NT2/D1 (cell line): ENCODE data around the gene FOLR1.

Experiments
- SUZ12 ChIP-seq: IDR thresholded peaks from 2 replicates; pipeline ENCODE4 v1.6.1; 2011; ENCODE audit not compliant: insufficient read length, insufficient read depth; ENCODE audit errors: extremely low read depth
- YY1 ChIP-seq: IDR thresholded peaks from 2 replicates; pipeline ENCODE4 v1.6.1; 2011; ENCODE audit not compliant: insufficient read length, insufficient read depth

DNA sequence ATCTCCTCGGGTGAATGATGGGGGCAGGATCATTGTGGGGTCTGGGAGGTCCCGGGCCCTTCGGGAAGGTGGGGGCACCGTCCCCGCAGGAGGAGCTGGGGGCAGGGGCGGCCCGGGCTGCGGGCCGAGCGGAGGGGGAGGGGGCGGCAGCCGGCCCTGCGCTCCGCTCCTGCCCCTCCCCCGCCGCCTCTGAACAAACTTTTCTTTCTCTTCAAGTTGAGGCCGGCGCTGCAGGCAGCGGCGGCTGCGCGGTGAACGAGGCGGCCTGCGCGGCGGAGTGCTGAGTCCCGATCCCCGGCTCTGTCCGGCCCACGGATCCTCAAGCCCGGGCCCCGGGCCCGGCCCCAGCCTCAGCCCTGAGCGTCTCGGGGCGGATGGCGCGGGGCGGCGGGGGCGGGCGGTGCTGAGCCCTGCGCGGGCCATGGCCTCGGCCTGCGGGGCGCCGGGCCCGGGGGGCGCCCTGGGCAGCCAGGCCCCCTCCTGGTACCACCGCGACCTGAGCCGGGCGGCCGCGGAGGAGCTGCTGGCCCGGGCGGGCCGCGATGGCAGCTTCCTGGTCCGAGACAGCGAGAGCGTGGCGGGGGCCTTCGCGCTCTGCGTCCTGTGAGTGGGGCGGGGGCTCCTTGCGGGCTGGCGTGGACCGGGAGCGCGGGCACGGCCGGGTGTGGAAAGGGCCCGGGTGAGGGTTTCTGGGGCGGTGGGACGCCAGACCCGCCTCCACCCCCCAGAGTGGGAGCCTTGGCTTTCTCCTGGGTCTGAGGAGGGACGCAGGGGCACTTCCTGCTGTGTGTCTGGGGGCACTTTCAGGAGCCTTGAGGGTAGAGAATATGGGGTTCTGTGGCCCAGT is 32.8 kb downstream of the FOLR1 start, which contains the start of gene INPPL1:
- TF ChIP-seq YY1 (no peak), SUZ12 (no peak)
